Heart left ventricle (tissue), 16 donors: Measurements from ENCODE around the gene MYH10. TPM values are rescaled to one million over a fixed set of nuclear protein-coding genes. Genes with fewer than 3 reads are reported as not detected.

ENCODE experiments used
- ATAC-seq, 4 donors: fragments of 200-7000 bp; cut with Tn5 transposase; one replicate each; pipeline ENCODE4 v1.9.1; 2020 to 2022; ENCODE audit warnings: moderate library complexity in 4 of 4, mild to moderate bottlenecking in 3 of 4, moderate number of reproducible peaks in 1 of 4
- DNase-seq, 5 donors: peaks; one replicate each; pipeline ENCODE4 v3.0.0-alpha.2; 2020
- H3K27ac ChIP-seq, 12 donors: fragments of 200-600 bp; sonication (generic) in 4 of 12; one replicate each; pipeline versions ENCODE4 v1.5.0 to v1.8.0; 2016 to 2022; ENCODE audit warnings: mild to moderate bottlenecking in 2 of 12
- H3K27me3 ChIP-seq, 9 donors: fragments of 200-600 bp; sonication (generic) in 2 of 9; one replicate each; pipeline versions ENCODE4 v1.5.1 to v1.8.0; 2016 to 2022; ENCODE audit warnings: mild to moderate bottlenecking in 3 of 9
- H3K36me3 ChIP-seq, 9 donors: fragments of 200-600 bp; sonication (generic) in 2 of 9; one replicate each; pipeline versions ENCODE4 v1.5.0 to v1.8.0; 2018 to 2022; ENCODE audit warnings: mild to moderate bottlenecking in 2 of 9
- H3K4me1 ChIP-seq, 12 donors: fragments of 200-600 bp; sonication (generic) in 4 of 12; one replicate each; pipeline versions ENCODE4 v1.5.0 to v1.8.0; 2016 to 2022; ENCODE audit warnings: mild to moderate bottlenecking in 3 of 12
- H3K4me3 ChIP-seq, 12 donors: fragments of 200-600 bp; sonication (generic) in 4 of 12; one replicate each; pipeline versions ENCODE4 v1.5.0 to v1.8.0; 2017 to 2022; ENCODE audit warnings: mild to moderate bottlenecking in 9 of 12, moderate library complexity in 4 of 12
- H3K9me3 ChIP-seq, 12 donors: fragments of 200-600 bp; sonication (generic) in 4 of 12; one replicate each; pipeline versions ENCODE4 v1.5.0 to v1.8.0; 2016 to 2022; ENCODE audit warnings: mild to moderate bottlenecking in 1 of 12
- CTCF ChIP-seq, 12 donors: fragments of 200-600 bp; sonication (generic) in 4 of 12; IDR thresholded peaks; one replicate each; pipeline versions ENCODE4 v1.5.0 to v1.8.0; 2018 to 2022; ENCODE audit warnings: antibody characterized with exemption in 12 of 12, mild to moderate bottlenecking in 5 of 12
- POLR2A ChIP-seq, 2 donors: fragments of 450-650 bp; IDR thresholded peaks; one replicate each; pipeline ENCODE4 v1.6.1; 2017; ENCODE audit warnings: antibody characterized with exemption in 2 of 2, mild to moderate bottlenecking in 2 of 2, moderate library complexity in 2 of 2
- WGBS, 4 donors: extraction: QIAGEN DNeasy Blood & Tissue Kit in 2 of 4; methylation state at CpG; one replicate each; pipeline versions ENCODE4 v1.1.5 to v1.1.7; 2013 to 2018; 5-methylcytosine and 5-hydroxymethylcytosine counted together
- intact Hi-C, 10 donors: fragments of 100-400 bp; cut with DNase I; formaldehyde crosslinking; loops; one replicate each; pipeline versions ENCODE4 v1.11.1 to v1.14.2; 2022
- polyA plus RNA-seq, 2 donors: library from polyadenylated mRNA; stranded (reverse); fragments of 200-250 nt; gene quantifications; one replicate each; pipeline ENCODE4 v1.2.3, GENCODE V29; 2013
- total RNA-seq, 9 donors: library from RNA; depleted of rRNA in 2 of 9; stranded (reverse); fragments of >200 nt in 2 of 9; fragmentation: NEBNext Ultra II Directional in 3 of 9; extraction: Animal tissue kit (Norgen Biotek cat#: 25700) in 3 of 9; gene quantifications; one replicate each; pipeline versions ENCODE4 v1.1.0 to v1.2.4, GENCODE V29; 2016 to 2023
- donor health status: ischemic (EF 13 %, LVEDD 7.1; RV severe dilation, severe dysfunction).
- donor health status: healthy with polysubstance abuse.
- donor health status: DM: no; HTN: yes; CAD: no.
- donor health status: DM: no; HTN: no; CAD: no.
- donor health status: ischemic (EF 25% LVEDD 6.9; RV normal size, moderate dysfunction).
- donor health status: ischemic (EF 25% LVEDD 5.7; RV mildly dilated, moderate dysfunction).
- donor health status: healthy.
- donor health status: DM: yes; HTN: yes; CAD: no.
- donor health status: ischemic (EF 35%, LVEDD 5.7; RV mildly dilated, moderate dysfunction).
- donor health status: nonischemic (EF 11% LVEDD 7.7; RV severe dilation, severe dysfunction).
- donor health status: DM: yes; HTN: yes; CAD: no.
- donor health status: PGD.
- donor health status: ischemic (EF 29% LVEDD 5.4; RV normal size, mild dysfunction).
- donor health status: nonischemic (EF 23%, LVEDD 6.1; RV moderate dilation, normal function).

The MYH10 gene
- total and polyA plus RNA-seq, 11 donors, result 10.6 to 62.1 (median 35.2) TPM

DNA sequence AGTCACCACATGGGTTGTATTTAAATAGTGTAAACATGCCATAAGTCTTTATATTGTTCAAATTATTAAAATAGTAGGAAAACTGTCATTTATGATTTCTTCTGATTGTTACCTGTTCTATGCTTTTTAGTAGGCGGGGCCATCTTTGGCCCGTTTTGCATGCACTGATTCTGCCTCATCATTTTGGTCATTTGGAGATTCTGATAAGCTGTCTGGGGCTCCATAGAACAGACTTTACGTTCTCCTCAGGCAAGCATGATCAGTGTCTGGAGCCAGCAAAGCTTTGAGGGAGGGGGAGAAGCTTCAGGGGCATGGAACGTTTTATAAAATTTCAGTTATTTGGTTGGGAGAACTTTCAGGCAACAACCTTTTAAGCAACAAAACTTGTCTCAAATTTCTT lies 186.0 kb downstream of the MYH10 start:
- Histone ChIP-seq H3K27ac (no peak overlapping the region), H3K9me3 (no peaks in the 10 kb centered on the region), H3K4me3 (no peak overlapping the region), H3K27me3 (no peaks in the 10 kb centered on the region), H3K4me1 (peaks cover 0 to 77% (median 47%) of the 10 kb centered on the region in 12 donors), H3K36me3 (peaks cover 0 to 71% (median 59%) of the 10 kb centered on the region in 9 donors)
- no peak for DNase-seq
- no peak for ATAC-seq
- 61 to 73% (median 68%) methylated on average over 4 of the region's 4 CpGs for WGBS, 4 donors
- no peak for TF ChIP-seq CTCF (IDR thresholded peaks at IDR 0.05)
- no peak for TF ChIP-seq POLR2A (IDR thresholded peaks at IDR 0.05)
- intact Hi-C loops, result no loop called here

- no peaks in the 10 kb centered on the region for H3K9me3 ChIP-seq
- TF ChIP-seq CTCF (IDR thresholded peaks at IDR 0.05) (no peak), POLR2A (IDR thresholded peaks at IDR 0.05) (no peak)
- DNase-seq (no peak), ATAC-seq (no peak)
- intact Hi-C loops, result no loop called here
- H3K27ac ChIP-seq, result no peak overlapping the region
- H3K27me3 ChIP-seq, result no peaks in the 10 kb centered on the region
- H3K36me3 ChIP-seq, result peaks cover 0 to 70% (median 57%) of the 10 kb centered on the region in 9 donors
- no peak overlapping the region for H3K4me3 ChIP-seq
- WGBS, 4 donors, result 72 to 84% (median 78%) methylated on average over 7 of the region's 7 CpGs
- peaks cover 0 to 77% (median 47%) of the 10 kb centered on the region in 12 donors for H3K4me1 ChIP-seq
Observed at GRCh38 chr17:8443756-8444155, 186.8 kb downstream of the MYH10 start.

- WGBS, 4 donors, result 94 to 96% (median 95%) methylated on average over 2 of the region's 2 CpGs
- Histone ChIP-seq H3K4me3 (no peak overlapping the region), H3K36me3 (peaks cover 0 to 64% (median 43%) of the 10 kb centered on the region in 9 donors), H3K27ac (peak overlapping the region in 3 of 12 donors; percentile 11 to 39 (median 36)), H3K27me3 (no peaks in the 10 kb centered on the region), H3K9me3 (no peaks in the 10 kb centered on the region), H3K4me1 (peaks cover 0 to 75% (median 53%) of the 10 kb centered on the region in 12 donors)
- no peak for TF ChIP-seq POLR2A (IDR thresholded peaks at IDR 0.05)
- no peak for TF ChIP-seq CTCF (IDR thresholded peaks at IDR 0.05)
- intact Hi-C loops, result no loop called here
- DNase-seq (no peak), ATAC-seq (no peak)
Observed at GRCh38 chr17:8442310-8442709, 188.2 kb downstream of the MYH10 start.

DNA sequence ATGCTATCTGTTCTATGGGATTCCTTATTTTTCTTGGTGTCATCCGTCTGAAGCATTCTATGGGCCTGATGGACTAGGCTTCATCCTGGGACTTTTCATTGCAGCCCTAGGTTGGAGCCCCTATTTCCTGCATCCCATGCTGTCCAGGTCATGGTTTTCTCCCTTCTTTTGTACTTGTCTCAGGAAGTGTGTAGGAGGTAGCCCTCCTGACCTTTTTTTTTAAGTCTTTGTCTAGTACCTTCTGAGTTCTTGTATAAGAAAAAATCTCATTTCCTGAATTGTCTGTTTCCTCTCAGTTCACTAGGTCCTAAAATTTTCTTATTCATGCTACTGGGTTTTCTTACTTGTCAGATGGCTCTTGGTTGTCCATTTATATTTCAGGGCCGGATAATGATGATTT lies 188.8 kb downstream of the MYH10 start:
- H3K36me3 ChIP-seq, result peaks cover 0 to 58% (median 37%) of the 10 kb centered on the region in 9 donors
- intact Hi-C loops, result no loop called here
- H3K27me3 ChIP-seq, result no peaks in the 10 kb centered on the region
- peak overlapping the region in 5 of 12 donors; percentile 1 to 39 (median 25) for H3K27ac ChIP-seq
- no peak overlapping the region for H3K4me3 ChIP-seq
- ATAC-seq (peak in 2 of 4 donors; percentile 22 to 70), DNase-seq (no peak)
- peaks cover 0 to 77% (median 57%) of the 10 kb centered on the region in 12 donors for H3K4me1 ChIP-seq
- H3K9me3 ChIP-seq, result no peaks in the 10 kb centered on the region
- TF ChIP-seq POLR2A (IDR thresholded peaks at IDR 0.05), result no peak
- no peak for TF ChIP-seq CTCF (IDR thresholded peaks at IDR 0.05)
- WGBS, 4 donors, result 54 to 70% (median 61%) methylated on average over 2 of the region's 2 CpGs
